Neuron (in vitro differentiated cells): Measurements from ENCODE around the gene SPTAN1.

Experiments used
- H2AFZ ChIP-seq: one replicate; pipeline ENCODE4 v1.6.1; 2013; ENCODE audit warnings: low read depth, mild to moderate bottlenecking, inconsistent platforms, low read length, moderate library complexity
- H3K27me3 ChIP-seq: one replicate; pipeline ENCODE4 v1.6.1; 2013; ENCODE audit warnings: low read length; ENCODE audit not compliant: insufficient read depth
- H3K36me3 ChIP-seq: one replicate; pipeline ENCODE4 v1.6.1; 2013; ENCODE audit warnings: low read length; ENCODE audit not compliant: insufficient read depth
- H3K4me1 ChIP-seq: one replicate; pipeline ENCODE4 v1.6.1; 2013; ENCODE audit warnings: low read length; ENCODE audit not compliant: insufficient read depth
- H3K4me3 ChIP-seq: 2 replicates; pipeline ENCODE4 v1.5.1; 2013; ENCODE audit warnings: mild to moderate bottlenecking, low read length, moderate library complexity
- H3K9me3 ChIP-seq: one replicate; pipeline ENCODE4 v1.6.1; 2013; ENCODE audit warnings: low read length

Gene SPTAN1

DNA sequence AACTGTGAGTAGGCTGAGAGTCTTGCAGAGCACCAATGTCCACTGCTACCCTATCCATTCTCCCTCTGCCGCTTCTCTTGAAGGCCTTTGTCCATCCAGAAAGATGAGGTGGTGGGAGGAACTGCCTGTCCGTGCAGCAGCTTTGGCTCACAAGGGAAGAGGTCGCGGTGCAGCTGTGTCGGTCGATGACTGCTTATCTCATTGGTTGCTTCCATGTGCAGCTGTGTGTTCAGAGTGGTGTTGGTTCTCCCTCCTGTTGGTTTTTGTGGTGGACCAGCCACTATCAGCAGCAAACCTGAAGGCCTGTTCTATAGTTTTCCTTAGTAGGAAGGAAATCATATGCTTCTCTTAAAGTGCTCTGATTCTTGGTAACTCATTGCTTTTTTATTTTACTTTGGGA, 40.7 kb downstream of the SPTAN1 start:
- H2AFZ ChIP-seq: no peak overlapping the region
- H3K4me1 ChIP-seq: no peaks in the 10 kb centered on the region
- H3K9me3 ChIP-seq: no peaks in the 10 kb centered on the region
- peaks cover 82% of the 10 kb centered on the region for H3K36me3 ChIP-seq
- H3K4me3 ChIP-seq: no peak overlapping the region
- H3K27me3 ChIP-seq: no peaks in the 10 kb centered on the region

DNA sequence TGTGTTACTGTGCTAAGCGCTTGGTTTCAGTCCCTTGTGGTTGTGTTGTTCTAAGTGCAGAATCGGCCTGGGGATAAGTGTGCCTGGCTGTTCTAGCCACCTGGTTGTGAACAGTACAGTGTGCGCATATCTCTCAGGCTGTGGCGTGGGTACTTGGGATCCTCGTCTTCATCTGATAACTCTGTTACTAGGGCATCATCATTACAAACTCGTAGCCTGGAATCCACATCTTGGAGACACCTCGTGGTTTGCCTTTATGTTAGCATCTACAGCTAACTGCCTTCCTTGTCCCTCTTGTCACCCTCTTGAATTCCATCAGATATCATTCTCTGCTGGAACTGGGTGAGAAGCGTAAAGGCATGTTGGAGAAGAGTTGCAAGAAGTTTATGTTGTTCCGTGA, 41.5 kb downstream of the SPTAN1 start:
- peaks cover 83% of the 10 kb centered on the region for H3K36me3 ChIP-seq
- no peaks in the 10 kb centered on the region for H3K9me3 ChIP-seq
- H3K4me3 ChIP-seq: no peak overlapping the region
- H3K4me1 ChIP-seq: no peaks in the 10 kb centered on the region
- H2AFZ ChIP-seq: no peak overlapping the region
- H3K27me3 ChIP-seq: no peaks in the 10 kb centered on the region

DNA sequence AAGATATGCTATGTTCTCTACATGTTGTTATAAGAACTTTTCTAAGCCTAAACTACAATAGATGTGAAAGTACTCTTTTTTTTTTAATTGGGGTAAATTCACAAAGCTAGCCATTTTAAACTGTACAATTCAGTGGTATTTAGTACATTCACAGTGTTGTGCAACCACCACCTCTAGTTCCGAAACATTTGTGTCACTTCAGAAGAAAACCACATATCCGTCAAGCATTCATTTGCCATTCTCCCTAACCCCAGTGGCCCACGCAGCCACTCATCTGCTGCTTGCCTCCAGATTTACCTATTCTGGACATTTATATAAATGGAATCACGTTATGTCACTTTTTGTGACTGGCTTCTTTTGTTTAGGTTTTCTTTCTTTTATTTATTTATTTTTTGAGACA, 43.1 kb downstream of the SPTAN1 start:
- Histone ChIP-seq H3K27me3 (no peaks in the 10 kb centered on the region), H2AFZ (no peak overlapping the region), H3K9me3 (no peaks in the 10 kb centered on the region), H3K4me1 (no peaks in the 10 kb centered on the region), H3K4me3 (no peak overlapping the region), H3K36me3 (peaks cover 89% of the 10 kb centered on the region)

DNA sequence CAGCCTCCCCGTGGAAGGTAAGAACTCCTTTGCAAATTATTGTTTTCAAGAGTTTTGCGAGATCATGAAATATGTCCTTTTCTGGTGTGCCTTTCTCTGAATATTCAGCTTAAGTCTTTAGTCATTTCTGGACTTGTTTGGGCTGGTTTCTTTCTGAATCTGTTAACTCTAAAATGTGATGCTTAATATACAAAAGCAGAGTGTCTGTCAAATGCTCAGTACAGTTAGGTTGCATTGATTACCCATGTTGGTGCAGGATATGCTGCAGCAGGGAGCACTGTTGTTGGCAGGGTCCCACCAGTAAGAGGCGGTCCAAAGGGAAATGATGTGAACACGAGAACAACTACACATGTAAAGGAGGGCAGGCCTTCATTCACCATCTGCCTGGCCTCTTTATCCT, 47.7 kb downstream of the SPTAN1 start:
- Histone ChIP-seq H3K4me3 (no peak overlapping the region), H3K9me3 (no peaks in the 10 kb centered on the region), H3K36me3 (peaks cover 82% of the 10 kb centered on the region), H2AFZ (no peak overlapping the region), H3K4me1 (no peaks in the 10 kb centered on the region), H3K27me3 (no peaks in the 10 kb centered on the region)

DNA sequence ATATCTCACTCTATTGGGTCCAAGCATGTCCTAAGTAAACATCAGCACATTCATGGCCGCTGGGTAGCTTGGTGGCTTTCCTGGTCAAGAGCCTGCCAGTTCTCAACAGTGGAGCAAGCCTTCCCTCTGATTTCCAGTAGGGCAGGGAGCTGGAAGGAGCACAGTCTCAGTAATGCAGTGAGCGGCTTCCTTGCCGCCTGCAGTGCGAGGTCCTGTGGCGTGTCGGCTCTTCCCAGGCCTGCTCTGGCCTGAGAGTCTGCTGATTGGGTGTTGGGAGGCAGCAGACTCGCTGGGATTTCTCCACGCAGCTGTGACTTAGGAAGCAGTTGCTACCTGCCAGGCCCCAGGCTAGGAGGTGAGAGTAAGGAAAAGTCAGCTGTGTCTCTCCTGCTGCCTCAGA, 51.3 kb downstream of the SPTAN1 start:
- H3K4me1 ChIP-seq: no peaks in the 10 kb centered on the region
- peaks cover 85% of the 10 kb centered on the region for H3K36me3 ChIP-seq
- H3K4me3 ChIP-seq: no peak overlapping the region
- no peak overlapping the region for H2AFZ ChIP-seq
- H3K27me3 ChIP-seq: no peaks in the 10 kb centered on the region
- H3K9me3 ChIP-seq: no peaks in the 10 kb centered on the region

DNA sequence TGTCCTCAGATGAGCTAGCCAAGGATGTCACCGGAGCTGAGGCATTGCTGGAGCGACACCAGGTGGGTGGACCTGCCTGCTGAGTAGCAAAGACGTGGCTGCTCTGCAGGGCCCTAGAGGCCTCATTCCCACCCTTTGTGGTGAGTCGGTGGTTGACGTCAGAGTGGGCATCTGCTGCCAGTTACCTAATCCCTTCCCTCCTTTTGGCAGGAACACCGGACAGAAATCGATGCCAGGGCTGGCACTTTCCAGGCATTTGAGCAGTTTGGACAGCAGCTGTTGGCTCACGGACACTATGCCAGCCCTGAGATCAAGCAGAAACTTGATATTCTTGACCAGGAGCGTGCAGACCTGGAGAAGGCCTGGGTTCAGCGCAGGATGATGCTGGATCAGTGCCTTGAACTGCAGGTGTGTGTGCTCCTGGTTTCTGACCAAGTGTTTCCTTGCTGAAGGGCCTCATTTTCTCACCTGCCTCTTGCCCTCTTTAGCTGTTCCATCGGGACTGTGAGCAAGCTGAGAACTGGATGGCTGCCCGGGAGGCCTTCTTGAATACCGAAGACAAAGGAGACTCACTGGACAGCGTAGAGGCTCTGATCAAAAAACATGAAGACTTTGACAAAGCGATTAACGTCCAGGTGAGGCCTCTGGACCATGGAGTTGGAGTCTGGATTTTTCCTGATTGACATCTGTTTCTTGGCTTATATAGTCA, 55.4 kb downstream of the SPTAN1 start:
- no peaks in the 10 kb centered on the region for H3K27me3 ChIP-seq
- no peak overlapping the region for H2AFZ ChIP-seq

DNA sequence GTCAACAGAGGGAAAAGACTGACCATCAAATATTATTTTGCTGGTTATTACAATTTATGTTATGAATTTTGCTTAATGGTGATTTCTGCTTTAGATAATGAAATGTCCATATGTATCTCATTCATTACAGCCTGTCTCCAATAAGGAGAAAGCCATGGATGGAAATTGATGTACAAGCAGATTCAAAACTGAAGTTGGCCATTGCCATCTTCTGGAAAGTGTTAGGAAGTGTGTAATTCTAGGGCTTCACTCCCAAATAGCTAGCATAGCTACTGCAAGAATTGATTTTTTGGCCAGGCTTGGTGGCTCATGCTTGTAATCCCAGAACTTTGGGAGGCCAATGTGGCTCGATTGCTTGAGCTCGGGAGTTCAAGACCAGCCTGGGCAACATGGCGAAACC, 58.5 kb downstream of the SPTAN1 start:
- H3K4me3 ChIP-seq: no peak overlapping the region
- peaks cover 94% of the 10 kb centered on the region for H3K36me3 ChIP-seq
- H3K27me3 ChIP-seq: no peaks in the 10 kb centered on the region
- no peaks in the 10 kb centered on the region for H3K4me1 ChIP-seq
- no peaks in the 10 kb centered on the region for H3K9me3 ChIP-seq
- H2AFZ ChIP-seq: no peak overlapping the region

More for the DNA sequence above, 55.4 kb downstream of the SPTAN1 start:
- Histone ChIP-seq H3K9me3 (no peaks in the 10 kb centered on the region), H3K36me3 (peaks cover 92% of the 10 kb centered on the region), H3K4me1 (no peaks in the 10 kb centered on the region), H3K4me3 (no peak overlapping the region)

DNA sequence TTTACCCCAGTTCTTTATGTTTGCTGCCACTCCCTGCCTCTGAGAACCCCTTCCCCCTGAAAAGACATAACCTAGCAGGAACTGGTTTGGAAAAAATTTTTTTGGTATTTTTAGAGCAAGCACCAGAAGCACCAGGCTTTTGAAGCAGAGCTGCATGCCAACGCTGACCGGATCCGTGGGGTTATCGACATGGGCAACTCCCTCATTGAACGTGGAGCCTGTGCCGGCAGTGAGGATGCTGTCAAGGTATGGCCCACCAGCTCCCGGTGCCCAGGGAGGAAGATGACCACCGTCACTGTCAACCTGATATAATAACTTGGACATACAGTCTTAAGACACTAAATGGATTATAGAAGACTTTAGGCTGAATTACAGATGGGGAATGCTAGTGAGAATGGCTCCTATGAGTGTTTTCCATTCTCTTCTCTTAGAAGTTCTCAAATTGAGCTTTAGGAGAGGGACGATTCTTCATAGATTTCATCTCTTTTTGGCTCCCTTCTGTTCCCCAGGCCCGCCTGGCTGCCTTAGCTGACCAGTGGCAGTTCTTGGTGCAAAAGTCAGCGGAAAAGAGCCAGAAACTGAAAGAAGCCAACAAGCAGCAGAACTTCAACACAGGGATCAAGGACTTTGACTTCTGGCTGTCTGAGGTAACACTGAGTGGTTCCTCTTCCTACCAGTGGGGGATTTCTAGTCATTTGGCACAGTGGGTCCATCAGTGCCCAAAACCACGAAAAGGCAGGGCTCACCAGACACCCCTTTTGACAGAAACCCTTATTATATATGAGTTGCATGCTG, 59.4 kb downstream of the SPTAN1 start:
- Histone ChIP-seq H2AFZ (no peak overlapping the region), H3K9me3 (no peaks in the 10 kb centered on the region), H3K4me3 (no peak overlapping the region), H3K36me3 (peaks cover 97% of the 10 kb centered on the region), H3K4me1 (no peaks in the 10 kb centered on the region), H3K27me3 (no peaks in the 10 kb centered on the region)

DNA sequence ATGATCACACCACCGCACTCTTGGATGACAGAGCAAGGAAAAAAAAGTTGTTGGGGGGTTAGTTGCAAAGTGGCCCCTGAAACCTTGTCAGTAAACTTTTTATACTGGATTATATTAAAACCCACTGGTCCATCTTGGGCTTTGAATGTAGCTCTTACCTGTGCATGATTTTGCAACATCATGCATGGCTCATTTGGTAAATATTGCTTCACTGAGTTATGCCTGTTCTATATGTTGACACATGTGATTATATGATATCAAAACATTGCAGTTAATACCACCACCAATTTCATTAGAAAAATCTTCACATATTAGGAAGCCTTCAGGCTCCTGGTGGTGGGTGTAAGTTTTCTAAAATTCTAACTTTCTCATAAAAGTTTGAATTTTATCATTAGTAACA, 62.3 kb downstream of the SPTAN1 start:
- Histone ChIP-seq H3K9me3 (no peaks in the 10 kb centered on the region), H2AFZ (no peak overlapping the region), H3K4me1 (no peaks in the 10 kb centered on the region), H3K27me3 (no peaks in the 10 kb centered on the region), H3K36me3 (peaks cover 95% of the 10 kb centered on the region), H3K4me3 (no peak overlapping the region)

DNA sequence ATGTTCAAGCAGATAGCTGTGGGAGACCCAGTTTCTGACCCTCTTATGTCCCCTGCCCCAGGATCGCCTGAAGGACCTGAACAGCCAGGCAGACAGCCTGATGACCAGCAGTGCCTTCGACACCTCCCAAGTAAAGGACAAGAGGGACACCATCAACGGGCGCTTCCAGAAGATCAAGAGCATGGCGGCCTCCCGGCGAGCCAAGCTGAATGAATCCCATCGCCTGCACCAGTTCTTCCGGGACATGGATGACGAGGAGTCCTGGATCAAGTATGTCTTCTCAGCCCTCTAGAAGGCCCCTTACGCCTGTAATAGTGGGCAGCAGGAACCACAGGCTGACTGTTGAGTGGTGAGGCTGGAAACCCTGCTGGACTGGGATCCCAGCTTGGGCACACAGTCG, 63.2 kb downstream of the SPTAN1 start:
- no peaks in the 10 kb centered on the region for H3K27me3 ChIP-seq
- no peak overlapping the region for H2AFZ ChIP-seq
- H3K9me3 ChIP-seq: no peaks in the 10 kb centered on the region
- H3K4me3 ChIP-seq: no peak overlapping the region
- H3K4me1 ChIP-seq: no peaks in the 10 kb centered on the region
- H3K36me3 ChIP-seq: peaks cover 93% of the 10 kb centered on the region

DNA sequence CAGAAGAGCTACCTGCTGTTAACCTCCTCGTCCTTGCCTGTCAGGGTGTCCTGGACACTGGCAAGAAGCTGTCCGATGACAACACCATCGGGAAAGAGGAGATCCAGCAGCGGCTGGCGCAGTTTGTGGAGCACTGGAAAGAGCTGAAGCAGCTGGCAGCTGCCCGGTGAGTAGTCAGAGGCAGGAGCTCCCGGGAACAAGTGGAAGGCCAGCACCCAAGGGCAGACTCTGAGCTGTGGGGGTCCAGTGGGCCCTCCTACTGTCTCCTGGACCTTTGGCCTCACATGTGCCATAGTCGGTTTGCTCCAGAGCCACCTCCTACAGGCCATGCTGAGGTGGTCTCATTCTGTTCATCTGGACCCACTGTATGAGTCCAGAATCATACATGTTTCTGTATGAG, 65.6 kb downstream of the SPTAN1 start:
- Histone ChIP-seq H2AFZ (no peak overlapping the region), H3K9me3 (no peaks in the 10 kb centered on the region), H3K4me1 (no peaks in the 10 kb centered on the region), H3K27me3 (no peaks in the 10 kb centered on the region), H3K36me3 (peaks cover 90% of the 10 kb centered on the region), H3K4me3 (no peak overlapping the region)

DNA sequence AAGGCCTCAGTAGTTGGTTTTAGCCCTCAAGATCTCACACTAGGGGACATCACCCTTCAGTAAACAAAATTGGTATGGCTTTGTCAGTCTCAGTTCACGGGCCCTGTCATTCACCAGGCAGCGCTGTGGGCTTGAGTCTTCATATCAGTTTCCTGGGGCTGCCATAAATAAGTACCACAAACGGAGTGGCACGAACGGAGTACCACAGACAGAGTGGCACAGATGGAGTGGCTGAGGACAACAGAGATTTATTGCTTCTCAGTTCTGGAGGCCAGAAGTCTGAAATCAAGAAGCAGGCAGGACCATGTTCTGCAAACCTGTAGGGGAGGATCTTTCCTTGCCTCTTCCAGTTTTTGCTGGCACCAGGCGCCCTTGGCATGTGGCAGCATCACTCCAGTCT, 66.7 kb downstream of the SPTAN1 start:
- peaks cover 83% of the 10 kb centered on the region for H3K36me3 ChIP-seq
- no peak overlapping the region for H3K4me3 ChIP-seq
- no peaks in the 10 kb centered on the region for H3K9me3 ChIP-seq
- no peak overlapping the region for H2AFZ ChIP-seq
- no peaks in the 10 kb centered on the region for H3K4me1 ChIP-seq
- no peaks in the 10 kb centered on the region for H3K27me3 ChIP-seq

DNA sequence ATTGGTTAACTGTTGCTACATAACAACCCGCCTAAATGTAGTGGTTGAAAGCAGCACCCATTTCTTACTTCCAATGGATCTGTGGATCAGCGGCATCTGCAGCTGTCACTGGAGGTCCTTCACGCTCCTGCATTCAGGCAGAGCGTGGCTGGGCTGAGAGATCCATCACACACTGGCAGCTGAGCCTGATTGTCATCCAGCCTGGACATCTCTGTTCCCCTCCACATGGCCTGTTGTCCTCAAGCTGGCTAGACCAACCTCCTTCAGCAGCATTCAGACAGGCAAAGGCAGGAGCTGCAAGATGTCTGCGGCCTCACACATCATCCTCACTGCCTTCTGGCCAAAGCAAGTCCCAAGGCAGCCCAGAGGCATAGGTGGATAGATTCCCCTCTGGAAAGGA, 67.4 kb downstream of the SPTAN1 start:
- Histone ChIP-seq H3K9me3 (no peaks in the 10 kb centered on the region), H3K27me3 (no peaks in the 10 kb centered on the region), H3K4me3 (no peak overlapping the region), H3K36me3 (peaks cover 83% of the 10 kb centered on the region), H2AFZ (no peak overlapping the region), H3K4me1 (no peaks in the 10 kb centered on the region)
